NB4 (cell line): Measurements from ENCODE around the gene KLF7.

Source experiments
- CTCF ChIP-seq: IDR thresholded peaks from one replicate; pipeline ENCODE4 v1.5.1; 2012; ENCODE audit warnings: low read depth, low read length
- MAX ChIP-seq: IDR thresholded peaks from 2 replicates; pipeline ENCODE4 v1.6.1; 2011; ENCODE audit warnings: low read depth, low read length
- MYC ChIP-seq: IDR thresholded peaks from 2 replicates; pipeline ENCODE4 v1.6.1; 2011; ENCODE audit warnings: low read depth, low read length
- POLR2A ChIP-seq: IDR thresholded peaks from 2 replicates; pipeline ENCODE4 v1.6.1; 2011; ENCODE audit warnings: mild to moderate bottlenecking; ENCODE audit not compliant: insufficient read length; ENCODE audit errors: extremely low read depth

- TF ChIP-seq CTCF, result no peak
- TF ChIP-seq POLR2A, result no peak
- no peak for TF ChIP-seq MAX
- TF ChIP-seq MYC, result no peak
Measured at GRCh38 chr2:207123335-207123744, 42.4 kb downstream of the KLF7 start.
